ENCODE results near the gene PZP. TPM values are rescaled to one million over a fixed set of nuclear protein-coding genes. Genes with fewer than 3 reads are reported as not detected.
A peak's percentile ranks its signal among the peaks of the same experiment; 100 is the strongest.

The PZP gene
- total RNA-seq, 1 experiment from 2014 or later = not detected

DNA sequence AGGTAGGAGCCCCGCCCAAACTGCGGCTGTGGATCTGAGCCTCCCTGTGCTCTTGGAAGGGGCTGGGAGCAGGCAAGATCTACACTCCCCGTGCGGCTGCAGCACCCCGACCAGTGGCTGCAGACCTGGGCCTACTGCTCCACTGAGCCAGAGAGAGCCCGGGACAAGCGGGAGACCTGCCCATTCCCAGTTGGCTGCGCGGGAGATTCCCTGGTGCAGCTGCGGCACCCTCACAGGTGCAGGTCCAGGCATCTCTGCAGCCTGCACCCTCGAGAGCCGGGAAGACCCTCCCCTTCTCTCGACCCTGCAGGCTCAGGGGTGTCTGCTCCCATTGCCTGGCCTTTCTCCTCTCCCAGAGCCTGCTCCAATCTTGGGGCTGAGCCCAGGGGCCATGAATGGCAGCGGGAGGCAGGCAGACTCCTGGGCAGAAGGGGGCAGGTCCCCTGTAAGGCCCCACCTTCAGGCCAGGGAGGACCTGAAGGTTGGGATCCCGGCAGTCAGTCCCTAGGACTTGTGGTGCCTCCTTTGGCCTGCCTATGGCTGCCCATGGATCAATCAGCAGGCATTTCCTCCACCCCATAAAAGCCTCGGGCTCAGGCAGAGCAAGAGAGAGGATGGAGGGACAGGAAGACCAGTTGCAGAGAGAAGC lies 83.7 kb downstream of the PZP start:
- Histone ChIP-seq H2BK15ac (ENCODE audit: low read depth, low read length) (no peak overlapping the region), H3K9ac (ENCODE audit: extremely low read depth, insufficient read length, low read length) (no peak overlapping the region), H3K27ac (ENCODE audit: insufficient read length, low read depth, low read length) (no peak overlapping the region), H3K18ac (ENCODE audit: insufficient read length, low read depth, low read length) (no peak overlapping the region), H3K23me2 (ENCODE audit: insufficient read length, low read depth, low read length, poor library complexity, severe bottlenecking) (no peaks in the 10 kb centered on the region), H3T11ph (ENCODE audit: low read length) (no peak overlapping the region), H3K27me3 (ENCODE audit: insufficient read depth, low read length) (no peaks in the 10 kb centered on the region), H3K79me1 (ENCODE audit: insufficient read depth, low read depth, low read length, poor library complexity, severe bottlenecking) (no peaks in the 10 kb centered on the region), H2BK20ac (ENCODE audit: low read depth, low read length, poor library complexity, severe bottlenecking) (no peak overlapping the region), H3K4me2 (ENCODE audit: insufficient read depth, insufficient read length, low read length) (no peak overlapping the region), H2BK12ac (ENCODE audit: insufficient read length, low read depth, low read length) (no peak overlapping the region), H3K79me2 (ENCODE audit: insufficient read depth, low read length) (no peaks in the 10 kb centered on the region), H2BK5ac (ENCODE audit: insufficient read length, low read length) (no peak overlapping the region), H3K9me3 (ENCODE audit: control insufficient read depth, low read depth, low read length) (no peaks in the 10 kb centered on the region), H3K4ac (ENCODE audit: low read depth, low read length) (no peak overlapping the region), H3K23ac (ENCODE audit: insufficient read length, low read depth, low read length) (no peak overlapping the region), H2AK5ac (ENCODE audit: insufficient read length, low read length) (no peak overlapping the region), H2BK120ac (ENCODE audit: low read depth, low read length, poor library complexity, severe bottlenecking) (no peak overlapping the region), H4K20me1 (ENCODE audit: control insufficient read depth, insufficient read depth, insufficient read length) (no peaks in the 10 kb centered on the region), H4K91ac (ENCODE audit: insufficient read length, low read depth, low read length) (no peak overlapping the region), H3K56ac (ENCODE audit: insufficient read length, low read depth, low read length) (no peak overlapping the region), H4K8ac (replicated peaks; ENCODE audit: insufficient read length, low read depth, low read length) (no peak overlapping the region), H3K4me1 (ENCODE audit: insufficient read depth, low read length) (no peaks in the 10 kb centered on the region), H2AFZ (ENCODE audit: low read length) (no peak overlapping the region), H4K5ac (ENCODE audit: insufficient read length, low read depth, low read length) (no peak overlapping the region), H3K14ac (ENCODE audit: insufficient read depth, low read length) (no peak overlapping the region)
- no peak overlapping the region for H3K27ac Mint-ChIP-seq
- WGBS (ENCODE audit: extremely low coverage, insufficient read length, low lambda C conversion rate) = no CpG with 5 or more reads among the region's 16 CpGs
- no peaks in the 10 kb centered on the region; a peak in 1 of 5 replicates for H3K9me3 Mint-ChIP-seq
- peak; percentile 55 for DNase-seq
- TF ChIP-seq, protein P1, sequence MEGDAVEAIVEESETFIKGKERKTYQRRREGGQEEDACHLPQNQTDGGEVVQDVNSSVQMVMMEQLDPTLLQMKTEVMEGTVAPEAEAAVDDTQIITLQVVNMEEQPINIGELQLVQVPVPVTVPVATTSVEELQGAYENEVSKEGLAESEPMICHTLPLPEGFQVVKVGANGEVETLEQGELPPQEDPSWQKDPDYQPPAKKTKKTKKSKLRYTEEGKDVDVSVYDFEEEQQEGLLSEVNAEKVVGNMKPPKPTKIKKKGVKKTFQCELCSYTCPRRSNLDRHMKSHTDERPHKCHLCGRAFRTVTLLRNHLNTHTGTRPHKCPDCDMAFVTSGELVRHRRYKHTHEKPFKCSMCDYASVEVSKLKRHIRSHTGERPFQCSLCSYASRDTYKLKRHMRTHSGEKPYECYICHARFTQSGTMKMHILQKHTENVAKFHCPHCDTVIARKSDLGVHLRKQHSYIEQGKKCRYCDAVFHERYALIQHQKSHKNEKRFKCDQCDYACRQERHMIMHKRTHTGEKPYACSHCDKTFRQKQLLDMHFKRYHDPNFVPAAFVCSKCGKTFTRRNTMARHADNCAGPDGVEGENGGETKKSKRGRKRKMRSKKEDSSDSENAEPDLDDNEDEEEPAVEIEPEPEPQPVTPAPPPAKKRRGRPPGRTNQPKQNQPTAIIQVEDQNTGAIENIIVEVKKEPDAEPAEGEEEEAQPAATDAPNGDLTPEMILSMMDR (conservative IDR thresholded peaks at IDR 0.05) = no peak
- H3K4me3 Mint-ChIP-seq = no peak overlapping the region
- peaks cover 0 to 4% (median 0%) of the 10 kb centered on the region in 3 experiments; a peak in 2 of 7 replicates for H3K36me3 Mint-ChIP-seq (ENCODE audit: insufficient read depth in 1 of 3, low read depth in 3 of 3)
- no peaks in the 10 kb centered on the region for H3K27me3 Mint-ChIP-seq (ENCODE audit: low read depth)
- no peaks in the 10 kb centered on the region for H3K4me1 Mint-ChIP-seq

Data from H9 (cell line).